ENCODE results near the gene HMGN1.

The HMGN1 gene

DNA sequence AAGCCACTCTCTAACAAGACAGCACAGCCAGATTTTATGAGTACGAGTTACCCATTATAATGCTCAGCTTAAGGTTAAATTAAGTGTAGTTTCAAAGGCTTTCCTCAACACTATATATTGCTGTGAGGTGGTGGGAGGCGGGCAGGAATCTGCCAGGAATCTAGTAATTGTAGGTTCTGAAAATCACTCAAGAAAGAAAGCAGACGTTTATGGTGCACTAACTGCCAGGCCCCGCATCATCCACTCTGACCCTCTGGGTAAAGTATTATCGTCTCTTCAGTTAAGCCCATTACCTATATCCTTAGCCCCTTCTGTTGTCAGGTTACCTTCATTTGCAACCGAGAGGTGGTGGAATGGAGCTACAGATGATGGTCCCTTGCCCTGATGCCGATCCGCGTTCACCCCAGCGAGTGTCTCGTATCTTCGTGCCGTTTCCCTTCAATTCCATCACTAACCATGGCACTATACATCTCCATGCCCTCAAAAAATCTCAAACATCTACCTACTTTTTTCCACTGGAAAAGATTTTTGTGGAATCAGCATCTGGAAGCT, 12.4 kb downstream of the HMGN1 start:
- Histone ChIP-seq H3K36me3 (ENCODE audit: control insufficient read depth in 2 of 2, insufficient read depth in 2 of 2, low read length in 2 of 2) (peaks cover 4 to 8% of the 10 kb centered on the region in 2 donors), H3K9me3 (ENCODE audit: control insufficient read depth in 2 of 2, low read length in 2 of 2) (no peaks in the 10 kb centered on the region), H3K9ac (ENCODE audit: low read depth in 1 of 2, low read length in 2 of 2) (no peak overlapping the region), H3K27ac (ENCODE audit: low read depth in 2 of 2, low read length in 2 of 2) (no peak overlapping the region), H3K4me1 (ENCODE audit: control insufficient read depth in 2 of 2, insufficient read depth in 2 of 2, low read length in 2 of 2) (peaks cover 4% of the 10 kb centered on the region in 2 donors), H3K27me3 (ENCODE audit: control insufficient read depth in 2 of 2, insufficient read depth in 2 of 2, low read length in 2 of 2) (no peaks in the 10 kb centered on the region), H3K4me3 (ENCODE audit: low read length in 2 of 2) (no peak overlapping the region)

DNA sequence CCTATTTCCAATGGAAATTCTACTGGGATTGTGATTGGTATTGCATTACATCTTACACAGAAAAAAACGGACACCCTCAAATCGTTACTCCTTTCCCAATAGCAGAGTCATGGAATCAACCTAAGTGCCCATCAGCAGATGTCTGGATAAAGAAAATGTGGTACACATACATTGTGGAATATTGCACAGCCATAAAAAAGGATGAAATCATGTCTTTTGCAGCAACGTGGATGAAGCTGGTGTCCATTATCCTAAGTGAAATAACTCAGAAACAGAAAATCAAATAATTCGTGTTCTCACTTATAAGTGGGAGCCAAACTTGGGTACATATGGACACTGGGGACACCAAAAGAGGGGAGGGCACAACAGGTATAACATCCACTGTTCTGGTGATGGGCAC, 14.3 kb downstream of the HMGN1 start:
- Histone ChIP-seq H3K9ac (ENCODE audit: low read depth in 1 of 2, low read length in 2 of 2) (no peak overlapping the region), H3K4me3 (ENCODE audit: low read length in 2 of 2) (no peak overlapping the region), H3K4me1 (ENCODE audit: control insufficient read depth in 2 of 2, insufficient read depth in 2 of 2, low read length in 2 of 2) (peaks cover 4% of the 10 kb centered on the region in 2 donors), H3K27ac (ENCODE audit: low read depth in 2 of 2, low read length in 2 of 2) (no peak overlapping the region), H3K9me3 (ENCODE audit: control insufficient read depth in 2 of 2, low read length in 2 of 2) (no peaks in the 10 kb centered on the region), H3K36me3 (ENCODE audit: control insufficient read depth in 2 of 2, insufficient read depth in 2 of 2, low read length in 2 of 2) (no peaks in the 10 kb centered on the region), H3K27me3 (ENCODE audit: control insufficient read depth in 2 of 2, insufficient read depth in 2 of 2, low read length in 2 of 2) (no peaks in the 10 kb centered on the region)

DNA sequence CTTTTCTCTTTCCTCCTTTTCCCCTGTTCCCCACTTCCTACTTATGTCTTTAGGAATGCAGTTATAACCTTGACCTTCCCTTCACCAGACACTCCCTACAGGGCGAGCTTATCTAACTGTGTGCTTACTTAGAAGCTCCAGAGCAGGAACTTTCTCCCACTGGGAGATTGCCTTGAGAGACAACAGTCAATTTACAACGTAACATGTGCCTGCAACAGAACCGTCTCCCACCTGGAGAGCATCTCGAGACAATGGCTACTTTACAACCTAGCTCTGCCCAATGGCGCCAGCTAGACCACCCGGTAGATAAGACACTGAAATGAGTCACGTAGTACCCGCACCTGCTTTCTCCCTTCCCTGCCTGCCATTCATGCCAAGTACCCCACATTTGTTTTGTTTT, 16.7 kb downstream of the HMGN1 start:
- Histone ChIP-seq H3K9me3 (ENCODE audit: control insufficient read depth in 2 of 2, low read length in 2 of 2) (no peaks in the 10 kb centered on the region), H3K27me3 (ENCODE audit: control insufficient read depth in 2 of 2, insufficient read depth in 2 of 2, low read length in 2 of 2) (no peaks in the 10 kb centered on the region), H3K4me1 (ENCODE audit: control insufficient read depth in 2 of 2, insufficient read depth in 2 of 2, low read length in 2 of 2) (peaks cover 4% of the 10 kb centered on the region in 2 donors), H3K27ac (ENCODE audit: low read depth in 2 of 2, low read length in 2 of 2) (no peak overlapping the region), H3K9ac (ENCODE audit: low read depth in 1 of 2, low read length in 2 of 2) (no peak overlapping the region), H3K36me3 (ENCODE audit: control insufficient read depth in 2 of 2, insufficient read depth in 2 of 2, low read length in 2 of 2) (no peaks in the 10 kb centered on the region), H3K4me3 (ENCODE audit: low read length in 2 of 2) (peak overlapping the region in 1 of 2 donors; percentile 20)

- Histone ChIP-seq H3K4me1 (ENCODE audit: control insufficient read depth in 2 of 2, insufficient read depth in 2 of 2, low read length in 2 of 2) (peaks cover 4% of the 10 kb centered on the region in 2 donors), H3K4me3 (ENCODE audit: low read length in 2 of 2) (no peak overlapping the region), H3K27me3 (ENCODE audit: control insufficient read depth in 2 of 2, insufficient read depth in 2 of 2, low read length in 2 of 2) (no peaks in the 10 kb centered on the region), H3K27ac (ENCODE audit: low read depth in 2 of 2, low read length in 2 of 2) (no peak overlapping the region), H3K36me3 (ENCODE audit: control insufficient read depth in 2 of 2, insufficient read depth in 2 of 2, low read length in 2 of 2) (no peaks in the 10 kb centered on the region), H3K9ac (ENCODE audit: low read depth in 1 of 2, low read length in 2 of 2) (no peak overlapping the region), H3K9me3 (ENCODE audit: control insufficient read depth in 2 of 2, low read length in 2 of 2) (no peaks in the 10 kb centered on the region)
These were observed 18.9 kb downstream of the HMGN1 start for GRCh38 chr21:39330001-39330400.

GRCh38 chr21:39327727-39328126, 21.2 kb downstream of the HMGN1 start:
- H3K36me3 ChIP-seq (ENCODE audit: control insufficient read depth in 2 of 2, insufficient read depth in 2 of 2, low read length in 2 of 2), result no peaks in the 10 kb centered on the region
- H3K9ac ChIP-seq (ENCODE audit: low read depth in 1 of 2, low read length in 2 of 2), result no peak overlapping the region
- H3K9me3 ChIP-seq (ENCODE audit: control insufficient read depth in 2 of 2, low read length in 2 of 2), result no peaks in the 10 kb centered on the region
- H3K4me3 ChIP-seq (ENCODE audit: low read length in 2 of 2), result no peak overlapping the region
- peaks cover 4% of the 10 kb centered on the region in 2 donors for H3K4me1 ChIP-seq (ENCODE audit: control insufficient read depth in 2 of 2, insufficient read depth in 2 of 2, low read length in 2 of 2)
- no peaks in the 10 kb centered on the region for H3K27me3 ChIP-seq (ENCODE audit: control insufficient read depth in 2 of 2, insufficient read depth in 2 of 2, low read length in 2 of 2)
- H3K27ac ChIP-seq (ENCODE audit: low read depth in 2 of 2, low read length in 2 of 2), result no peak overlapping the region

- no peaks in the 10 kb centered on the region for H3K27me3 ChIP-seq (ENCODE audit: control insufficient read depth in 2 of 2, insufficient read depth in 2 of 2, low read length in 2 of 2)
- H3K4me3 ChIP-seq (ENCODE audit: low read length in 2 of 2), result no peak overlapping the region
- H3K9ac ChIP-seq (ENCODE audit: low read depth in 1 of 2, low read length in 2 of 2), result no peak overlapping the region
- H3K4me1 ChIP-seq (ENCODE audit: control insufficient read depth in 2 of 2, insufficient read depth in 2 of 2, low read length in 2 of 2), result no peaks in the 10 kb centered on the region
- H3K36me3 ChIP-seq (ENCODE audit: control insufficient read depth in 2 of 2, insufficient read depth in 2 of 2, low read length in 2 of 2), result no peaks in the 10 kb centered on the region
- H3K9me3 ChIP-seq (ENCODE audit: control insufficient read depth in 2 of 2, low read length in 2 of 2), result no peaks in the 10 kb centered on the region
- H3K27ac ChIP-seq (ENCODE audit: low read depth in 2 of 2, low read length in 2 of 2), result no peak overlapping the region
These were observed 22.1 kb downstream of the HMGN1 start for GRCh38 chr21:39326607-39327307.

DNA sequence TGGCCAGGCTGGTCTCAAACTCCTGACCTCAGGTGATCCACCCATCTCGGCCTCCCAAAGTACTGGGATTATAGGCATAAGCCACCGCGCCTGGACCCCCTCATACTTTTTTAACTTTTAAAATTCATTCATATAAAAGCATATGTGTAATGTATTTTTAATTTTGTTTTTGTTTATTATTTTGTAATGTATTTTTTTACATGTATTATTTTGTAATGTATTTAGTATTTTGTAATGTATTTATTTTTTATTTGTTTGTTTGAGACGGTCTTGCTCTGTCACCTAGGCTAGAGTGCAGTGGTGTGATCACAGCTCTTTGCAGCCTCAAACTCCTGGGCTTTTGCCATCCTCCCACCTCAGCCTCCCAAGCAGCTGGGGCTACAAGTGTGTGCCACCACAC, 23.4 kb downstream of the HMGN1 start:
- Histone ChIP-seq H3K4me1 (ENCODE audit: control insufficient read depth in 2 of 2, insufficient read depth in 2 of 2, low read length in 2 of 2) (no peaks in the 10 kb centered on the region), H3K9me3 (ENCODE audit: control insufficient read depth in 2 of 2, low read length in 2 of 2) (no peaks in the 10 kb centered on the region), H3K36me3 (ENCODE audit: control insufficient read depth in 2 of 2, insufficient read depth in 2 of 2, low read length in 2 of 2) (no peaks in the 10 kb centered on the region), H3K27me3 (ENCODE audit: control insufficient read depth in 2 of 2, insufficient read depth in 2 of 2, low read length in 2 of 2) (no peaks in the 10 kb centered on the region), H3K27ac (ENCODE audit: low read depth in 2 of 2, low read length in 2 of 2) (no peak overlapping the region), H3K4me3 (ENCODE audit: low read length in 2 of 2) (no peak overlapping the region), H3K9ac (ENCODE audit: low read depth in 1 of 2, low read length in 2 of 2) (no peak overlapping the region)

DNA sequence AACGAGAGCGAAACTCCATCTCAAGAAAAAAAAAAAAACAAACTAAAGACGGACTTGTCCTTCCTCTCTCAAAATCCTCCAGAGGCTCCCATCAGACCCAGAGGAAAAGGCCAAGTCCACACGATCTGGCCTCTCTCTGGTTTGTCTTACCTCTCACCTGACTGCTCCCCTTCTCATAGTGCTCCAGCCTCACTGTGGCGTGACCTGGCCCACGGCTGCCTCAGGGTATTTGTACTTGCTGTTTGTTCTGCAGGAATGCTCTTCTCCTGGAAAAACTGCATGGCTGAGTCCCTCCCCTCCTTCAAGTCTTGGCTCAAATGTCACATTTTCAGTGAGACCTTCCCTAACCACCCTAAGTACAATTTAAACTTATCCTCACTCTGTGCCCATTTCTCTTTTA, 27.5 kb downstream of the HMGN1 start:
- H3K9ac ChIP-seq (ENCODE audit: low read depth in 1 of 2, low read length in 2 of 2), result no peak overlapping the region

DNA sequence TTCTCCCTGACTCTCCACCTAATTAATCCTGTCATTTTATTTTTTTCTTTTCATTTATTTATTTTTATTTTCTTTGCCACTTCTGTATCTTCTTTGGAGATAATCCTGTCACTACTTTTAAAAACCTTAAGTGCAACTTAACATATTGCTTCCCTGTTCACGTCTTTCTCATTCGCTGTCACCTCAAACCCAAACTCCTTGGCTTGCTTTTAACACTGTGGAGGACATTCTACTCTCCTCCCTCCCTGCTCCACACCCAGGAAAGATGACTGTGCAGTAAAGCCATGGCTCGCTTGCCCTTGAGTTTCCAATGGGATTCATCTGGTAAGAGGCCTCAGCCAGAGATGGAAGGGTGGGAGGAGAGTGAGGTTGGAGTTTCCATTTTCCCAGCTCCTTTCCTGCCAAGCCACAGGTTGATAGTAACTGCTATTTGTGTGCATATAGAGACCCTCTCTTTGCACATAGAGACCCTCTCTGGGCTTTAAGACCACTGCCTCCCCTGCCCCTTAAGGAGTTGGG, 29.0 kb downstream of the HMGN1 start:
- Histone ChIP-seq H3K9ac (ENCODE audit: low read depth in 1 of 2, low read length in 2 of 2) (no peak overlapping the region), H3K27ac (ENCODE audit: low read depth in 2 of 2, low read length in 2 of 2) (no peak overlapping the region), H3K4me3 (ENCODE audit: low read length in 2 of 2) (no peak overlapping the region), H3K36me3 (ENCODE audit: control insufficient read depth in 2 of 2, insufficient read depth in 2 of 2, low read length in 2 of 2) (no peaks in the 10 kb centered on the region), H3K9me3 (ENCODE audit: control insufficient read depth in 2 of 2, low read length in 2 of 2) (no peaks in the 10 kb centered on the region), H3K4me1 (ENCODE audit: control insufficient read depth in 2 of 2, insufficient read depth in 2 of 2, low read length in 2 of 2) (peaks cover 0 to under 1% of the 10 kb centered on the region in 2 donors), H3K27me3 (ENCODE audit: control insufficient read depth in 2 of 2, insufficient read depth in 2 of 2, low read length in 2 of 2) (no peaks in the 10 kb centered on the region)

More for the DNA sequence above, 27.5 kb downstream of the HMGN1 start:
- no peaks in the 10 kb centered on the region for H3K27me3 ChIP-seq (ENCODE audit: control insufficient read depth in 2 of 2, insufficient read depth in 2 of 2, low read length in 2 of 2)
- H3K36me3 ChIP-seq (ENCODE audit: control insufficient read depth in 2 of 2, insufficient read depth in 2 of 2, low read length in 2 of 2), result no peaks in the 10 kb centered on the region
- no peaks in the 10 kb centered on the region for H3K9me3 ChIP-seq (ENCODE audit: control insufficient read depth in 2 of 2, low read length in 2 of 2)
- H3K4me3 ChIP-seq (ENCODE audit: low read length in 2 of 2), result no peak overlapping the region
- no peaks in the 10 kb centered on the region for H3K4me1 ChIP-seq (ENCODE audit: control insufficient read depth in 2 of 2, insufficient read depth in 2 of 2, low read length in 2 of 2)
- no peak overlapping the region for H3K27ac ChIP-seq (ENCODE audit: low read depth in 2 of 2, low read length in 2 of 2)

DNA sequence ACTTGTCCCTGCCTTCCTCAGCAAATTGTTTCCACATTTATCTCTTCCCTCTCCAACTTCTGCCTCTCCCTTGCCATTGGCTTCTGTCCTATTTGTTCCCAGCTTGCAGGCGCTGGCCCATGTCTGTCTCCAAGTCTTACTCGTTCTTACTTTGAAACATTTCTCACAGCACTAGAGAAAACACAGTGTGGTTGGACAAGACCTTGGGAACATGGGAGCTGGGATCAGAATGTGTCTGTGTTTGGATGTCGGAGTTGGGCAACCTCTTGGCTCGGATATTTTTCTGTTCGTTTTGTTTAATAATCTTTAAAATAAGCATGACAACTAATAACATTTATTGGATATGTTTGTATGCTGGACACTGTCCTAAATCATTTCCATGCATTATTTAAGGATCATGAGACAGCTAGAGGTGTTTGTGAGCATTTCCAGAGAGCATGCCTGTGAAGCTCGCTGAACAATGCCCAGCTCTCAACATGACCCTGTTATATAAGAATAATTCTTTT, 29.6 kb downstream of the HMGN1 start:
- Histone ChIP-seq H3K4me3 (ENCODE audit: low read length in 2 of 2) (no peak overlapping the region), H3K9ac (ENCODE audit: low read depth in 1 of 2, low read length in 2 of 2) (no peak overlapping the region), H3K4me1 (ENCODE audit: control insufficient read depth in 2 of 2, insufficient read depth in 2 of 2, low read length in 2 of 2) (peaks cover 4 to 7% of the 10 kb centered on the region in 2 donors), H3K9me3 (ENCODE audit: control insufficient read depth in 2 of 2, low read length in 2 of 2) (no peaks in the 10 kb centered on the region), H3K27me3 (ENCODE audit: control insufficient read depth in 2 of 2, insufficient read depth in 2 of 2, low read length in 2 of 2) (no peaks in the 10 kb centered on the region), H3K36me3 (ENCODE audit: control insufficient read depth in 2 of 2, insufficient read depth in 2 of 2, low read length in 2 of 2) (no peaks in the 10 kb centered on the region), H3K27ac (ENCODE audit: low read depth in 2 of 2, low read length in 2 of 2) (no peak overlapping the region)
